HepG2 (cell line): ENCODE data around the gene NUCB1. TPM values are rescaled to one million over a fixed set of nuclear protein-coding genes. Genes with fewer than 3 reads are reported as not detected.
A peak's percentile ranks its signal among the peaks of the same experiment; 100 is the strongest.

Experiments used
- ATAC-seq: fragments of 200-7000 bp; cut with Tn5 transposase; 3 replicates; pipeline ENCODE4 v1.9.1; 2020; ENCODE audit warnings: mild to moderate bottlenecking, moderate library complexity
- BruUV-seq: library from RNA; stranded (reverse); fragments of 400-500 nt; replicated peaks from 2 replicates; lab custom pipeline; 2021; lab: Mats Ljungman, UMichigan
- CTCF ChIA-PET: fragments of 300-600 bp; formaldehyde crosslinking; extraction: SDS; loops from one replicate; lab custom pipeline; 2021; ENCODE audit warnings: low total read pairs, inconsistent platforms, low intra/inter-chr PET ratio; lab: Yijun Ruan, JAX
- POLR2A ChIA-PET: fragments of 350-600 bp; sonication (Branson Sonifier 250); formaldehyde crosslinking; loops from one replicate; lab custom pipeline; 2020; ENCODE audit warnings: antibody characterized with exemption, inconsistent platforms; lab: Yijun Ruan, JAX
- DNase-seq: peaks from one replicate; pipeline ENCODE4 v3.0.0-alpha.2; 2015; ENCODE audit warnings: low spot score
- FAIRE-seq: peaks from 3 replicates; lab custom pipeline; 2011; peaks lifted over from hg19 to GRCh38; lab: Jason Lieb, UNC
- H2AFZ ChIP-seq: one replicate; pipeline ENCODE4 v1.6.1; 2011; ENCODE audit warnings: low read length, inconsistent platforms
- H3K27ac ChIP-seq: fragments of 300-600 bp; 3 replicates; pipeline ENCODE4 v1.8.0; 2011; ENCODE audit warnings: mixed run types, mild to moderate bottlenecking, mixed read lengths, low read length, inconsistent platforms; ENCODE audit not compliant: insufficient read depth; ENCODE audit errors: extremely low read length
- H3K27me3 ChIP-seq, 2 experiments: fragments of 200-600 bp in 1 of 2; 2 replicates in 1 of 2; 3 replicates in 1 of 2; pipeline versions ENCODE4 v1.6.0 to v1.8.0; 2011; ENCODE audit warnings: low read length in 2 of 2, mild to moderate bottlenecking in 2 of 2, moderate library complexity in 2 of 2, inconsistent platforms in 1 of 2; ENCODE audit not compliant: insufficient read depth in 2 of 2, control insufficient read depth in 1 of 2
- H3K36me3 ChIP-seq, 2 experiments: fragments of 200-600 bp in 1 of 2; replicated peaks in 1 of 2; 2 replicates in 1 of 2; 3 replicates in 1 of 2; pipeline versions ENCODE4 v1.5.1 to v1.8.0; 2011; ENCODE audit warnings: low read length in 2 of 2, inconsistent platforms in 1 of 2; ENCODE audit not compliant: insufficient read depth in 2 of 2, control insufficient read depth in 1 of 2
- H3K4me1 ChIP-seq: 2 replicates; pipeline ENCODE4 v1.5.1; 2012; ENCODE audit warnings: low read length, inconsistent platforms; ENCODE audit not compliant: insufficient read depth
- H3K4me2 ChIP-seq: 2 replicates; pipeline ENCODE4 v1.6.0; 2011; ENCODE audit warnings: low read depth, low read length, inconsistent platforms
- H3K4me3 ChIP-seq, 3 experiments: fragments of 200-600 bp in 1 of 3; sonication (generic), shearing (Covaris generic) in 1 of 3; replicated peaks in 1 of 3; 2 replicates each; pipeline ENCODE4 v1.5.1; 2011 to 2016; ENCODE audit warnings: low read length in 3 of 3, inconsistent platforms in 2 of 3, low read depth in 2 of 3, mild to moderate bottlenecking in 2 of 3, control low read depth in 1 of 3, mixed read lengths in 1 of 3; ENCODE audit not compliant: insufficient read depth in 1 of 3
- H3K79me2 ChIP-seq: one replicate; pipeline ENCODE4 v1.6.1; 2011; ENCODE audit warnings: low read length, inconsistent platforms; ENCODE audit not compliant: insufficient read depth
- H3K9ac ChIP-seq: 2 replicates; pipeline ENCODE4 v1.6.0; 2011; ENCODE audit warnings: mild to moderate bottlenecking, low read depth, low read length, inconsistent platforms; ENCODE audit not compliant: insufficient read depth
- H3K9me3 ChIP-seq: 2 replicates; pipeline ENCODE4 v1.5.1; 2012; ENCODE audit warnings: mild to moderate bottlenecking, low read length
- H4K20me1 ChIP-seq: 2 replicates; pipeline ENCODE4 v1.6.0; 2011; ENCODE audit warnings: inconsistent platforms, mild to moderate bottlenecking, low read length, moderate library complexity; ENCODE audit not compliant: insufficient read depth
- DMAP1 ChIP-seq: IDR thresholded peaks from 2 replicates; pipeline ENCODE4 v1.6.1; 2016
- FOXO1 ChIP-seq: sonication (generic); formaldehyde crosslinking; IDR thresholded peaks from 2 replicates; pipeline ENCODE4 v1.4.0; 2020; ENCODE audit warnings: missing genetic modification reagents
- HNRNPK ChIP-seq: fragments of 200-400 bp; formaldehyde crosslinking; IDR thresholded peaks from 2 replicates; pipeline ENCODE4 v1.6.1; 2018; ENCODE audit warnings: low read length, low read depth, moderate library complexity, mild to moderate bottlenecking; ENCODE audit not compliant: poor library complexity, severe bottlenecking
- JARID2 ChIP-seq: sonication (generic); formaldehyde crosslinking; IDR thresholded peaks from 2 replicates; pipeline ENCODE4 v1.8.1; 2023; ENCODE audit warnings: missing genetic modification reagents, inconsistent platforms; ENCODE audit not compliant: insufficient replicate concordance
- KLF13 ChIP-seq: sonication (generic); formaldehyde crosslinking; IDR thresholded peaks from 2 replicates; pipeline ENCODE4 v1.4.0; 2020; ENCODE audit warnings: mild to moderate bottlenecking, missing genetic modification reagents
- NFRKB ChIP-seq: fragments of 450-650 bp; IDR thresholded peaks from 2 replicates; pipeline ENCODE4 v1.6.1; 2017
- NR2F2 ChIP-seq: IDR thresholded peaks from 2 replicates; pipeline ENCODE4 v1.6.1; 2012; ENCODE audit warnings: low read depth, inconsistent platforms, borderline replicate concordance
- PCBP1 ChIP-seq: fragments of 200-400 bp; formaldehyde crosslinking; IDR thresholded peaks from 2 replicates; pipeline ENCODE4 v1.6.1; 2017; ENCODE audit warnings: mild to moderate bottlenecking, low read depth, low read length, borderline replicate concordance
- RAD51 ChIP-seq: fragments of 450-650 bp; IDR thresholded peaks from 2 replicates; pipeline ENCODE4 v1.6.1; 2016; ENCODE audit warnings: borderline replicate concordance
- SIX1 ChIP-seq: sonication (generic); formaldehyde crosslinking; IDR thresholded peaks from 2 replicates; pipeline ENCODE4 v1.4.0; 2020; ENCODE audit warnings: missing genetic modification reagents, borderline replicate concordance
- SKI ChIP-seq: fragments of 450-650 bp; IDR thresholded peaks from one replicate; pipeline ENCODE4 v1.6.1; 2018; ENCODE audit warnings: mild to moderate bottlenecking; ENCODE audit not compliant: partially characterized antibody
- ZBTB21 ChIP-seq: sonication (generic); formaldehyde crosslinking; IDR thresholded peaks from 2 replicates; pipeline ENCODE4 v1.4.0; 2020; ENCODE audit warnings: missing genetic modification reagents
- ZNF101 ChIP-seq: sonication (generic); formaldehyde crosslinking; IDR thresholded peaks from 2 replicates; pipeline ENCODE4 v1.4.0; 2020; ENCODE audit warnings: mild to moderate bottlenecking, low read depth, missing genetic modification reagents, borderline replicate concordance
- ZNF12 ChIP-seq: sonication (generic); formaldehyde crosslinking; IDR thresholded peaks from 2 replicates; pipeline ENCODE4 v1.5.0; 2020; ENCODE audit warnings: missing genetic modification reagents
- ZNF207 ChIP-seq: fragments of 450-650 bp; IDR thresholded peaks from 2 replicates; pipeline ENCODE4 v1.6.1; 2016; ENCODE audit warnings: antibody characterized with exemption, borderline replicate concordance
- ZNF430 ChIP-seq: sonication (generic); formaldehyde crosslinking; IDR thresholded peaks from 2 replicates; pipeline ENCODE4 v1.9.0; 2021; ENCODE audit warnings: mild to moderate bottlenecking, missing genetic modification reagents
- ZNF501 ChIP-seq: sonication (generic); formaldehyde crosslinking; IDR thresholded peaks from 2 replicates; pipeline ENCODE4 v1.5.1; 2020; ENCODE audit warnings: mild to moderate bottlenecking, moderate library complexity, missing genetic modification reagents
- ZNF615 ChIP-seq: sonication (generic); formaldehyde crosslinking; IDR thresholded peaks from 2 replicates; pipeline ENCODE4 v1.5.0; 2020; ENCODE audit warnings: mild to moderate bottlenecking, missing genetic modification reagents, borderline replicate concordance
- ZSCAN30 ChIP-seq: sonication (generic); formaldehyde crosslinking; IDR thresholded peaks from 2 replicates; pipeline ENCODE4 v1.5.0; 2020; ENCODE audit warnings: mild to moderate bottlenecking, missing genetic modification reagents
- WGBS: methylation state at CpG from one replicate; pipeline ENCODE4 v1.1.6; 2017; ENCODE audit warnings: low lambda C conversion rate; 5-methylcytosine and 5-hydroxymethylcytosine counted together
- in situ Hi-C: cut with HindIII; loops from 2 replicates; pipeline ENCODE4 v1.10.0; 2017; ENCODE audit warnings: low pct_unique_long_range_greater_than_20kb; ENCODE audit not compliant: extremely low pct_ligation_motif_present
- intact Hi-C: fragments of 100-400 bp; cut with micrococcal nuclease; formaldehyde crosslinking; loops from one replicate; pipeline ENCODE4 v1.10.0; 2022; ENCODE audit not compliant: unreplicated experiment
- polyA plus RNA-seq, 8 experiments: library from polyadenylated mRNA; depleted of rRNA in 3 of 8; stranded (reverse) in 7 of 8; unstranded in 1 of 8; fragments of >200 nt; fragmentation: Illumina TruSeq in 4 of 8; extraction: Trizol in 4 of 8; gene quantifications; 2 replicates each; pipeline versions ENCODE4 v1.2.1 to v1.2.3, GENCODE V29; 2011 to 2016; ENCODE audit warnings: low read depth in 4 of 8, missing spikeins in 1 of 8, mixed read lengths in 1 of 8; ENCODE audit not compliant: insufficient read depth in 1 of 8
- total RNA-seq, 5 experiments: library from RNA; depleted of rRNA; stranded (reverse); fragments of >200 nt; fragmentation: Illumina TruSeq; extraction: Trizol; gene quantifications; 2 replicates each; pipeline ENCODE4 v1.2.3, GENCODE V29; 2016; ENCODE audit warnings: low read depth in 1 of 5

NUCB1 gene
- total and polyA plus RNA-seq, 2 of the 13 experiments (the other 11 are each of a cell fraction or from before 2014, with no cell fraction given), result 82.3 to 106 TPM

DNA sequence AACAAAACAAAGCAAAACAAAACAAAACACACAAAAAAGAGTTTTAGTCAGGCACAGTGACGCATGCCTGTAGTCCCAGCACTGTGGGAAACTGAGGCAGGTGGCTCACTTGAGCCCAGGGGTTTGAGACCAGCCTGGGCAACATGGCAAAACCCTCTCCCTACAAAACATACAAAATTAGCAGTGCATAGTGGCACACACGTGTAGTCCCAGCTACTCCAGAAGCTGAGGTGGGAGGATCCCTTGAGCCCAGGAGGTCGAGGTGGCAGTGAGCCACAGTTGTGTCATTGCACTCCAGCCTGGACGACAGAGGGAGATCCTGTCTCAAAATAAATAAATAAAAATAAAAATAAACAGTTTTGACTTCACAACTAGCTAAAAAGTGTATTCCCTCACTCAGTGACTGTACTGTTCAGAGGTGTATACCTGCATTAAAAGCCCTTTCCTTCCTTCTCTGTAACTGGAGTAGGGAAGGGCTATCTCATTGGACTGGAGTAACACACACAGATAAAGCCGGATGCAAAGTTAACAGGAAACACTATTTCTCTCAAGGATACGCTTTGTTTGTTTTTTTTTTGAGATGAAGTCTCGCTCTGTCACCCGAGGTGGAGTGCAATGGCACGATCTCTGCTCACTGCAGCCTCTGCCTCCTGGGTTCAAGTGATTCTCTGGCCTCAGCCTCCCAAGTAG lies 50.9 kb downstream of the NUCB1 start:
- Histone ChIP-seq H3K9ac (no peak overlapping the region), H3K4me3 (no peak overlapping the region), H4K20me1 (no peaks in the 10 kb centered on the region; the same call in 1 of the 2 replicates), H3K4me1 (peaks cover 88% of the 10 kb centered on the region), H3K27me3 (no peaks in the 10 kb centered on the region), H3K4me2 (peak overlapping the region; percentile 59), H3K36me3 (no peaks in the 10 kb centered on the region), H2AFZ (no peak overlapping the region), H3K27ac (peak overlapping the region; percentile 44), H3K9me3 (no peaks in the 10 kb centered on the region), H3K79me2 (peaks cover 12% of the 10 kb centered on the region)
- in situ Hi-C loops, result no loop called here
- WGBS, result 13% methylated on average over 9 of the region's 9 CpGs
- FAIRE-seq (peak; percentile 28), ATAC-seq (peak; percentile 14; the same call in 1 of the 3 replicates), DNase-seq (no peak)
- CTCF ChIA-PET, result no interaction called here
- no TSS peak for BruUV-seq
- intact Hi-C loops, result no loop called here
- POLR2A ChIA-PET, result interaction anchor here (1.2 to 7.8 kb wide), 8 partner anchors 8 to 79 kb away, joined by 3 to 153 read pairs (median 4); partner anchors contain the start of genes DHDH, FTL, GYS1 and NUCB1
- TF ChIP-seq ZSCAN30, result no peak
- TF ChIP-seq KLF13 (CRISPR knock-in tag), result no peak
- TF ChIP-seq JARID2 (CRISPR knock-in tag), result no peak
- no peak for TF ChIP-seq SKI
- no peak for TF ChIP-seq PCBP1
- no peak for TF ChIP-seq FOXO1
- no peak for TF ChIP-seq DMAP1 (CRISPR knock-in tag)
- peak; percentile 20; the same call in 1 of the 2 replicates for TF ChIP-seq ZNF430 (CRISPR knock-in tag)
- peak; percentile 11; the same call in 1 of the 2 replicates for TF ChIP-seq SIX1
- no peak for TF ChIP-seq ZNF501
- TF ChIP-seq NR2F2, result no peak
- TF ChIP-seq NFRKB, result no peak
- TF ChIP-seq ZNF615 (CRISPR knock-in tag), result no peak
- TF ChIP-seq ZNF12, result no peak
- no peak for TF ChIP-seq RAD51
- no peak for TF ChIP-seq ZBTB21 (CRISPR knock-in tag)
- TF ChIP-seq ZNF101 (CRISPR knock-in tag), result no peak
- TF ChIP-seq ZNF207, result no peak
- TF ChIP-seq HNRNPK, result no peak
